Fibroblast of pulmonary artery (primary cell): ENCODE measurements around the gene AGTRAP.

Experiments used
- DNase-seq: peaks from one replicate; pipeline ENCODE4 v3.0.0-alpha.2; 2010; ENCODE audit warnings: low read depth
- H3K4me3 ChIP-seq: replicated peaks from 2 replicates; pipeline ENCODE4 v1.5.1; 2011; ENCODE audit warnings: low read depth, mild to moderate bottlenecking, control low read depth, low read length, moderate library complexity
- TF ChIP-seq, protein P1 (sequence below): IDR thresholded peaks from 2 replicates; pipeline ENCODE4 v1.5.1; 2011; ENCODE audit warnings: mild to moderate bottlenecking, control low read depth, low read length, inconsistent platforms; ENCODE audit errors: missing control alignments

Gene AGTRAP

DNA sequence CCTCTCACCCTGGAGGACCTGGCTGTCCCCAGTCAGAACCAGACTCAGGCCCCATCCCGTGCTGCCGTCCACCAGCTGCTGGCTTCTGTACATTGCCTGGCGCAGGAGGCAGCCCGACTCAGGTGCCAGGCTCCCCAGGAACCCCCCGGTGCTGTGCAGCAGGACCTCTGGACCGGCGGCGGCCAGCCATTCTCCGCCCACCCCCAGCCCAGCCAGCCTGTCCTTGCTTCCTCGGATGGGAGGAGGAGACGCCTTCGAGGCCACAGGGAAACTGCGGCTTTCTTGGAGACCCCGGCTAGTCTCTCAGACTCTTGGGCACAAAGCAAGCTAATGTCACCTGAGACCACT lies 30.5 kb downstream of the AGTRAP start:
- no peak overlapping the region for H3K4me3 ChIP-seq
- TF ChIP-seq, protein P1, sequence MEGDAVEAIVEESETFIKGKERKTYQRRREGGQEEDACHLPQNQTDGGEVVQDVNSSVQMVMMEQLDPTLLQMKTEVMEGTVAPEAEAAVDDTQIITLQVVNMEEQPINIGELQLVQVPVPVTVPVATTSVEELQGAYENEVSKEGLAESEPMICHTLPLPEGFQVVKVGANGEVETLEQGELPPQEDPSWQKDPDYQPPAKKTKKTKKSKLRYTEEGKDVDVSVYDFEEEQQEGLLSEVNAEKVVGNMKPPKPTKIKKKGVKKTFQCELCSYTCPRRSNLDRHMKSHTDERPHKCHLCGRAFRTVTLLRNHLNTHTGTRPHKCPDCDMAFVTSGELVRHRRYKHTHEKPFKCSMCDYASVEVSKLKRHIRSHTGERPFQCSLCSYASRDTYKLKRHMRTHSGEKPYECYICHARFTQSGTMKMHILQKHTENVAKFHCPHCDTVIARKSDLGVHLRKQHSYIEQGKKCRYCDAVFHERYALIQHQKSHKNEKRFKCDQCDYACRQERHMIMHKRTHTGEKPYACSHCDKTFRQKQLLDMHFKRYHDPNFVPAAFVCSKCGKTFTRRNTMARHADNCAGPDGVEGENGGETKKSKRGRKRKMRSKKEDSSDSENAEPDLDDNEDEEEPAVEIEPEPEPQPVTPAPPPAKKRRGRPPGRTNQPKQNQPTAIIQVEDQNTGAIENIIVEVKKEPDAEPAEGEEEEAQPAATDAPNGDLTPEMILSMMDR = no peak
- DNase-seq = no peak

DNA sequence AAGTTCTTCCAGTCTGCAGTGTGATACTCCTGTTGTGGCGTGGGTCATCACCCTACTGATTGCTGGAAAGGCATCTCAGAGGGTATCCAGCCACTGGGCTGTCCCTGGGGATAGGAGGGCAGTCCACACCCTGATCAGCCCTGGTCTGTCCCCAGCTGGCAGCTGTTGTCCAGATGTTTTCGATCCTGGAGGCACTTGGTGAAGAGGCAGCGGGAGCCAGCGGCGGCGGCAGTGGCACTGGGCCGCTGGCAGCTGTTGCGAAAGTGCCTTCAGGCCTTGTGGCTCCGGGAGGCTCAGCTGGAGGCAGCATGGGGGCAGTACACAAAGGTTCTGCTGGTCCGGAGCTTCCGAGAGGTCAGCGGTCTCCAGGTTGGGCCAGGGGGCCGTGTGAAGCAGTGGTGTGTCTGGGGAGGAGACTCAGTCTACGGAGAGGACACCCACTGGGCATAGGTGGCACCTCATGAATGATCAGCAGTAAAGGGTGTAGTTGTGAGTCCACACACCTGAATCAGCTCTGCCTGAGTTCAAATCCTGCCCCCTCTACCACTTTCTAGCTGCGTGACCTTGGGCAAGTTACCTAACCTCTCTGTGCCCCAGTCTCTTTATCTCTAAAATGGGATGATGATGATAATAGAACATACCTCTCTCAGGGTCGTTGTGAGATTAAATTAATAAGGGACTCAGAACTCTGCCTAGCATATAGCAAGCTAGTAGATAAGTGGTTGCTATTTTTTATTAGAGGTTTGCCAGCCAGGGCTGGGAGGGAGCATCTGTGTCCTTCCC lies 32.2 kb downstream of the AGTRAP start:
- TF ChIP-seq, protein P1 = no peak
- no peak overlapping the region for H3K4me3 ChIP-seq
- DNase-seq = no peak

DNA sequence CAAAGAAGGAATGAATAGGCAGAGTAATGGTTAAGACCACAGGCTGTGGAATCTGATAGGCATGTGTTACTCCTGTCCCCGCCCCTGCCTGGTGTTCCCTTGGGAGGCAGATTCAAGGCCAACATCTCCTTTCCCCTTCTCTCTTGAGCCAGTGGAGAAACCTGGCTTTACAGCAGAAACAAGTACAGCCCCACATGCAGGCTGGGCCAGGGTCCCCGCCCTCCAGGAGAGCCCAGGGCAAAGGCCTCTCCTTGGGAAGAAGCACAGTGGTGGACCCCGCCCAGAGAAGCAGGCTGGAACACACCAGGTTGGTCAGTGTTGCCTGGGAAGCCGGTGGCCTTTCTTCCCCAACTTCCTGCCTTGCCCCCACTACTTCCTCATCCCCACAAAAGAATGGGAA lies 32.9 kb downstream of the AGTRAP start:
- TF ChIP-seq, protein P1 = no peak
- DNase-seq = no peak
- H3K4me3 ChIP-seq = no peak overlapping the region

DNA sequence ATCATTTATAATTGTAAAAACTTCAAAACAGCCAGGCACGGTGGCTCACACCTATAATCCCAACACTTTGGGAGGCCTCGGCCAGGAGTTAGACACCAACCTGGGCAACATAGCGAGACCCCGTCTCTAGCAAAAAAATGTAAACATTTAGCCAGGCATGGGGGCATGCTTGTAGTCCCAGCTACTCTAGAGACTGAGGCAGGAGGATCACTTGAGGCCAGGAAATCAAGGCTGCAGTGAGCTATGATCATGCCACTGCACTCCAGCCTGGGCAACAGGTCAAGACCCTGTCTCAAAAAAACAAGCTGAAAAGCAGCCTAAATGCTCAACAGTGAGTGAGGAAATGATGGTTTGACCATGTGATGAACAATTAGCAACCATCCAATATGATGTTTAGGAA lies 33.3 kb downstream of the AGTRAP start:
- H3K4me3 ChIP-seq = no peak overlapping the region
- no peak for DNase-seq
- TF ChIP-seq, protein P1 = no peak

DNA sequence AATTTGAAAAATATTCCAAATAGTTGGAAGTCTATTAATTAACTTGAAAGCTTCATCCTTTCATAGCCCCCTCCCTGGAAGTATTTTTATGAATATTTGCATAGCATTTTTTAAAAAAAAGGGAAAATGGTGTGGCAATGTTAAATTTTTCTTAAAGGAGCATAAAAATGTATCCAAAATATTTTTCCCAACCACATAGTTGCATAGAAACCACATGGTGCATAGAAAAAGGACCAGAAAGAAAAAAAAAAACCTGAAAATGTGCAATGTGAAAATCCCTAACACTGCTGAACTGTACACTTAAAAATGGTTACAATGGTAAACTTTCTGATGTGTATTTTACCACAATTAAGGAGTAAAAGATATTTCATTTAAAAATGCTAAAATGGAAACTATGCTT lies 34.1 kb downstream of the AGTRAP start:
- DNase-seq = no peak
- TF ChIP-seq, protein P1 = no peak
- no peak overlapping the region for H3K4me3 ChIP-seq

DNA sequence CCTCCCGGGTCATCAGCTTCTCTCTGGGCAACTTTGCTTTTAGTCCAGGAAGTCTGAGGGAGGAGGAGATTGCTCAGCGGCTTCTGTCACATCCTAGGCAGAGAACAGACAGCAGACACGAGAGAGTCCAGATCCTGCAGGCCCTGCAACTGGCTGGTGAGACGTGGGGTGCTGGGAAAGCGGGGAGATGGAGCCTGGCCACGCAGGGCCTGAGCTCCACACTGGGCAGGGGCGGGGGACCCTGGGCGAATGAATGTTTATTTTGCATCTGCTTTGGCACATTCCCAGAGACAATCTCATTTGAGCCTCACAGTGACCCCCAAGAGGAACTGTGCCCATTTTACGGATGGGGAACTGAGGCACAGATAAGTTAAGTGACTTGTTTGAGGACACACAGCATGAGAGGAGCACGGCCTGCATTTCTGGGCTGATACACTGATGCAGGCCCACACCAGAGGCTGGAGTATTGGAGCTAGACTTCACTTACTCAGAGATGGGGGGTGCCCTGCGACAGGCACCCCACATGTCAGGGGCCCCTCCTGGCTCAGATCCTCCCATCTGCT lies 35.6 kb downstream of the AGTRAP start:
- no peak for DNase-seq

More for the DNA sequence above, 35.6 kb downstream of the AGTRAP start:
- no peak overlapping the region for H3K4me3 ChIP-seq
- TF ChIP-seq, protein P1 = no peak
